ENCODE results near the gene SLC37A4. TPM values are rescaled to one million over a fixed set of nuclear protein-coding genes. Genes with fewer than 3 reads are reported as not detected.
A peak's percentile ranks its signal among the peaks of the same experiment; 100 is the strongest.

SLC37A4 gene
- total RNA-seq, 1 donor from 2014 or later, result 16.0 TPM

DNA sequence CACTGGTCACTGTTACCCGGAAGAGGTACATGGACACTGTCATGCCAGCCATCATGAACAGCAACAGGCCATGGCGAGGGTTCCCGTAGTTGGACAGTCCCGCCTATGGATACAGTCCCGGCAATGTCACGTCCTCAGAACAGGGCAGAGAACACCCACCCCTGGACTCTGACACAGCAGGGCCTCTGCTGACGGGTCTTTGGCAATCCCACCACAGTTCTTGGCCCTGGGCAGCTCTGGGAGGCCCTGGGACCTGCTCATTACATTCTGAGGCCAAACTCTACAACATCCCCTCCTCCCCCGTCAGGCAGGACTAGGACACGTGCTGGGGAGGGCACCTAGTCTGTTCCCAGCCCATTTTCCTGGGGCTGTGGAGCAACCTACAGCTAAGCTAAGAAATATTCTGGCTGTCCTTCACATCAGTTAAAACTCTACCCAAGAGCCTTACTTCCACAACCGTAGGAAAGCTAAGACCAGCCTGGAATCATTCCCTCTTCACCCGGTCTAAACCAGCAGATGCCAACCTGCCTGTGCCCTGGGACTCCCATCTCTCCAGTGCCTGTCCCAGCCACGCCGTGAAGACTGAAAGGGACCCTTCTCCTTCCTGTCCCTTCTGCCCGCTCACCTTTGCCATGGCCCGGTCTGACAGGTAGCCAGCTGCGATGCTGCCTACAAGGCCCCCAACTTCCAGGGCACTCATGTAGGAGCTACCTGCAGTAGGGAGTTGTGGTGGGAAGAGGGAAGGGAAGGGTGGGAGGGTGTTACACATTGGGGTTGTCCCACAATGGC, 4.5 kb downstream of the SLC37A4 start:
- Histone ChIP-seq H3K4me1 (peaks cover 32% of the 10 kb centered on the region), H3K27me3 (no peaks in the 10 kb centered on the region), H3K36me3 (peaks cover 0 to 50% of the 10 kb centered on the region in 2 donors), H3K27ac (no peak overlapping the region), H3K9me3 (no peaks in the 10 kb centered on the region), H3K4me3 (no peak overlapping the region)
- intact Hi-C loops (cut with DNase I), result no loop called here
- TF ChIP-seq POLR2A (IDR thresholded peaks at IDR 0.05) (no peak), POLR2AphosphoS5 (IDR thresholded peaks at IDR 0.05; ENCODE audit: insufficient read depth in 1 of 2, low read depth in 1 of 2) (no peak)
- TF ChIP-seq, protein P1, sequence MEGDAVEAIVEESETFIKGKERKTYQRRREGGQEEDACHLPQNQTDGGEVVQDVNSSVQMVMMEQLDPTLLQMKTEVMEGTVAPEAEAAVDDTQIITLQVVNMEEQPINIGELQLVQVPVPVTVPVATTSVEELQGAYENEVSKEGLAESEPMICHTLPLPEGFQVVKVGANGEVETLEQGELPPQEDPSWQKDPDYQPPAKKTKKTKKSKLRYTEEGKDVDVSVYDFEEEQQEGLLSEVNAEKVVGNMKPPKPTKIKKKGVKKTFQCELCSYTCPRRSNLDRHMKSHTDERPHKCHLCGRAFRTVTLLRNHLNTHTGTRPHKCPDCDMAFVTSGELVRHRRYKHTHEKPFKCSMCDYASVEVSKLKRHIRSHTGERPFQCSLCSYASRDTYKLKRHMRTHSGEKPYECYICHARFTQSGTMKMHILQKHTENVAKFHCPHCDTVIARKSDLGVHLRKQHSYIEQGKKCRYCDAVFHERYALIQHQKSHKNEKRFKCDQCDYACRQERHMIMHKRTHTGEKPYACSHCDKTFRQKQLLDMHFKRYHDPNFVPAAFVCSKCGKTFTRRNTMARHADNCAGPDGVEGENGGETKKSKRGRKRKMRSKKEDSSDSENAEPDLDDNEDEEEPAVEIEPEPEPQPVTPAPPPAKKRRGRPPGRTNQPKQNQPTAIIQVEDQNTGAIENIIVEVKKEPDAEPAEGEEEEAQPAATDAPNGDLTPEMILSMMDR (IDR thresholded peaks at IDR 0.05), result no peak
- DNase-seq (ENCODE audit: extremely low spot score in 2 of 2), result no peak

DNA sequence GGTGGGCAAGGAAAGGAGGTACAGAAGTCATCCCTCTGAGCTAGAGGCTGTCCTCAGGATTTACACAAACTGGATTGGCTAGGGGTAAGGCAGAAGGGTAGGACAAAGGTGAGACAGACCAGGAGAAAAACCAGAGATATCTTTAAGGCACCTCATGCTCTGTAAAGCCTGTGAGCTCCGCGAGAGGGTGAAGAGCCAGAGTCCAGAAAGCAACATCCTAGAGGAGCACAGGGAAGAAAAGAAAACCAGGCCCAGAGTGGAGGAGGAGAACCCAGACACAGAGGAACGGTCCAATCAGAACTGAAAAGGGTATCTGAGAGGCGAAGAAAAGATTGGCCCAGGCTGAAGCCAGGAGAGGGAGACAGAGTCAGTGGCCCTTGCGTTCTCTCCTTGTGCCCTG, 5.1 kb downstream of the SLC37A4 start:
- Histone ChIP-seq H3K36me3 (peaks cover 0 to 50% of the 10 kb centered on the region in 2 donors), H3K27ac (no peak overlapping the region), H3K4me3 (no peak overlapping the region), H3K9me3 (no peaks in the 10 kb centered on the region), H3K27me3 (no peaks in the 10 kb centered on the region), H3K4me1 (peaks cover 37% of the 10 kb centered on the region)
- no peak for DNase-seq (ENCODE audit: extremely low spot score in 2 of 2)
- intact Hi-C loops (cut with DNase I), result no loop called here
- TF ChIP-seq, protein P1 (IDR thresholded peaks at IDR 0.05), result no peak
- TF ChIP-seq POLR2A (IDR thresholded peaks at IDR 0.05), result no peak
- no peak for TF ChIP-seq POLR2AphosphoS5 (IDR thresholded peaks at IDR 0.05; ENCODE audit: insufficient read depth in 1 of 2, low read depth in 1 of 2)

DNA sequence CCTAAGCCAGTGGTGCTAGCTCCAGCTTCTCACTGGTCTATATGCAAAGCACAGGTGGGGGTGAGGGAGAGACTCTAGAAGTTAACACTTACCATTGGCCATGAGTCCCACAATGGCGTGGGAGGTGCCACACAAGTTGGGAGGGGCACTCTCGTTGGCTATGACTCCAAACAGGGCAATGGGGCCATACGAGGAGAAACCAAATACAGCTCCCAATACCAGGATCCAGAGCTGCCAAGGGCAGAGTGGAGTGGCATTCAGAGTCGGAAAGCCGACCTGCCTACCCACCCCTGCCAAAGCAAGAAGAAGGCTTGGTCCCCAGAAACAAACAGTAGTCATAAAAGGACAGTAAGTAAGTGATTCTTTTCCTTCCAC, 5.6 kb downstream of the SLC37A4 start:
- no peak for DNase-seq (ENCODE audit: extremely low spot score in 2 of 2)
- Histone ChIP-seq H3K27ac (peak overlapping the region; percentile 27), H3K9me3 (no peaks in the 10 kb centered on the region), H3K36me3 (peaks cover 0 to 50% of the 10 kb centered on the region in 2 donors), H3K4me3 (no peak overlapping the region), H3K4me1 (peaks cover 37% of the 10 kb centered on the region), H3K27me3 (no peaks in the 10 kb centered on the region)
- intact Hi-C loops (cut with DNase I), result no loop called here
- TF ChIP-seq, protein P1 (IDR thresholded peaks at IDR 0.05), result no peak
- TF ChIP-seq POLR2A (IDR thresholded peaks at IDR 0.05) (no peak), POLR2AphosphoS5 (IDR thresholded peaks at IDR 0.05; ENCODE audit: insufficient read depth in 1 of 2, low read depth in 1 of 2) (no peak)

DNA sequence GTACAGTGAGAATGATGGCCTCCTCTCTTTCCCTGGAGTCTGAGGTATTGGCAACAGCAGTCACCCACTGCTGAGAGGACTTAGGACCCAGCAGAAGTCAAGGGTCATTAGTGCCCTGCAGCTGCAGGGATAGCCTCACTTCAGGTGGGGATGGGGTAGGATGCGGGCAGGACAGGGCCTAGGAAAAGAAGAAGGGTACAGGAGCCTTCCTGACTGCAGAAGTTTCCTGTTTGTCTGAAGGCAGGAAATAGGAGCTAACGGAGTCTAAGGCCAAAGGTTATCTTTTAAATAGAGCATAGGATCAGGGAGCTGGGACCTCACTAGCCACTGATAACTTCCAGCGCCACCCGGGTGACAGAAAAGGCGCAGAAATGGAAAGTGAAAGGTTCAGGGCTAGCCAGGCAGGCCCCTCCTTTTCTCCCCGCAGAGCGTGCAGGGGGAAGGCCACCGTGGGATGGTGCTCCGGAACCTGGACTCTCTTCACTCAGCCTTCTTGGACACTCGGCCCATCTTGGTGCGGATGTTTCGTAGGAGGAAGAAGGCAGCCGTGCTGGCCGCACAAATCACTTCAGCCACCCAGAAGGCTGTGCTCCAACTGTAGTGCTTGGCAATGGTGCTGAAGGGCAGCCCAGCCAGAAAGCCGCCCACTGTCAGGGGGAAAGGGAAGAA, 6.1 kb downstream of the SLC37A4 start:
- no peaks in the 10 kb centered on the region for H3K9me3 ChIP-seq
- TF ChIP-seq POLR2A (IDR thresholded peaks at IDR 0.05), result no peak
- TF ChIP-seq, protein P1 (IDR thresholded peaks at IDR 0.05), result no peak
- TF ChIP-seq POLR2AphosphoS5 (IDR thresholded peaks at IDR 0.05; ENCODE audit: insufficient read depth in 1 of 2, low read depth in 1 of 2), result no peak
- H3K27ac ChIP-seq, result peak overlapping the region; percentile 27
- intact Hi-C loops (cut with DNase I), result no loop called here
- H3K4me1 ChIP-seq, result peaks cover 37% of the 10 kb centered on the region
- no peaks in the 10 kb centered on the region for H3K27me3 ChIP-seq
- DNase-seq (ENCODE audit: extremely low spot score in 2 of 2), result no peak
- no peak overlapping the region for H3K4me3 ChIP-seq
- peaks cover 0 to 50% of the 10 kb centered on the region in 2 donors for H3K36me3 ChIP-seq

DNA sequence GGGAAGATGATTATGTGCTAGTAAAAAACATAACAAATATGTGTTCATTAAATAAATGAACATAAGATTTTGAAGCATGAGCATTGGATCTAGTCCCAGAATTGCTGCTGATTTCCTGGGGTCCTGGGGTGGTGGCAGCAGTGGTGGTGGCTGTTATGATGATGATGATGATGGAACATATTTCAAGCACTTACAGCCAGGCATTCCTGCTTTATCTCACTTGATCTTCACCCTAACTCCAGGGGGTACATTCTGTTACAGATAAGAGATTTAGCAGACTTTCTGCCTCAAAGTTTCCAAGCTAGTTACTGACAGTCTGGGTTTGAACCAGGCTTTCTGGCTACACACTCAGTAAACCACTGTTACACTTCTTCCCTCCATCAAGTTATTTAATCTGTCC, 6.9 kb downstream of the SLC37A4 start:
- Histone ChIP-seq H3K4me3 (no peak overlapping the region), H3K27me3 (no peaks in the 10 kb centered on the region), H3K36me3 (peaks cover 0 to 50% of the 10 kb centered on the region in 2 donors), H3K9me3 (no peaks in the 10 kb centered on the region), H3K4me1 (peaks cover 35% of the 10 kb centered on the region), H3K27ac (no peak overlapping the region)
- intact Hi-C loops (cut with DNase I), result no loop called here
- DNase-seq (ENCODE audit: extremely low spot score in 2 of 2), result no peak
- TF ChIP-seq POLR2AphosphoS5 (IDR thresholded peaks at IDR 0.05; ENCODE audit: insufficient read depth in 1 of 2, low read depth in 1 of 2), result no peak
- TF ChIP-seq, protein P1 (IDR thresholded peaks at IDR 0.05), result no peak
- TF ChIP-seq POLR2A (IDR thresholded peaks at IDR 0.05), result no peak
